NCI-H128 (cell line): ENCODE results near the gene RIMS4.
"Not testable (repeated sequence)": the region's sequence is repeated elsewhere in the genome, so short reads cannot be mapped to it uniquely, and the experiment has no call there.

Experiments used
- DNase-seq: peaks from one replicate; lab custom pipeline; 2025; ENCODE audit not compliant: unreplicated experiment; lab: John Stamatoyannopoulos, UW

The RIMS4 gene

DNA sequence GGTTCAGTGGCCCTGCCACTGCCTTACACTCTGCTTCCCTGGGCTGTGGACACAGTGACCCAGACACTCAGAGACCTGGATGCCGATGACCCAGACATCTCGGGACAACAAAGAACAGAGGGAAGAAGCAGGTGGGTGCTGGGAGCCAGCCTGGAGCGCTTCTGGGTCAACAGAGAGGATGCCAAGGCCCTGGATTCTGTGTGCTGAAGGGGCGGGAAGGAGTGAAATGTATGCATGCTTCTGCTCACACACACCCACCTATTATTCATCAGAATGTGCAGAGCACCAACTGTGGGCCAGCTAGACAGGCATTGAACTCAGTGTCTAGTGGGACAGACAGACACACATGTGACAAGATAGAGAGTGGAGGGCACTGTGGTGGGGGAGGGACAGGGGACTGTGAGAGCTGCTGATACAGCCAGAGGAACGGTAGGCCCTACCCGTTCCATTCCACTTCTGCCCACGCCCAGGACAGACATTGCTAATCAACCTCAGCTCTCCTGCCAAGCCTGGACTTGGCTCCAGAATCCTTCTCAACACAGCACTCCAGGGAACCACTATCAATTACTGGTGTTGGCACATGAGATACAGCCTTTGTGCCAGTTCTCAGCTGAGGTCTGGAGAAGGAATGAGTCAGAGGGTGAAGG lies 44.5 kb downstream of the RIMS4 start:
- no peak for DNase-seq

- no peak for DNase-seq
These were observed 45.3 kb downstream of the RIMS4 start for GRCh38 chr20:44765091-44765490.

GRCh38 chr20:44763798-44764197 lies 46.5 kb downstream of the RIMS4 start:
- DNase-seq = not testable (repeated sequence)

- DNase-seq = no peak
These were observed 47.7 kb downstream of the RIMS4 start for GRCh38 chr20:44762466-44763140.

- DNase-seq = no peak
These were observed 48.9 kb downstream of the RIMS4 start for GRCh38 chr20:44761423-44761822.

DNA sequence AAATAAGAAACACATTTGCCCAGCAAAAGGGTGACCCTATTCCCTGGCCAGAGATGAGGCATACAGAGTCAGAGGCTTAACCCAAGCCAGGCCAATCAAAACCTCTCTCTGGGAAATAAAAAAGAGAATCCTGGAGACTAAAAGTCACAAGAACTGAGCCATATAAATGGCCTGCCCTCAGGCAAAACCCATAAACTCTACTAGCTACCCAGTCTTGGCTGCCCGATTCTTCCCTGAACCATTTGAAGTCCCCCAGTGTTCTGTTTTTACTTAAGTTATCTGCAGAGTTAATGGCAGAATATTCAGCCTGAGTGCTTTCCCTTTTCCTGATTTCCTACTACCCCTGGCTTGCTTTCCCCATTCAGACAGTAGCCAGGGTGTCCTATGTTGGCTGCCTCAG lies 50.8 kb downstream of the RIMS4 start:
- no peak for DNase-seq

- no peak for DNase-seq
These were observed 51.9 kb downstream of the RIMS4 start for GRCh38 chr20:44758247-44759101.

- DNase-seq = no peak
These were observed 53.4 kb downstream of the RIMS4 start for GRCh38 chr20:44756956-44757355.

DNA sequence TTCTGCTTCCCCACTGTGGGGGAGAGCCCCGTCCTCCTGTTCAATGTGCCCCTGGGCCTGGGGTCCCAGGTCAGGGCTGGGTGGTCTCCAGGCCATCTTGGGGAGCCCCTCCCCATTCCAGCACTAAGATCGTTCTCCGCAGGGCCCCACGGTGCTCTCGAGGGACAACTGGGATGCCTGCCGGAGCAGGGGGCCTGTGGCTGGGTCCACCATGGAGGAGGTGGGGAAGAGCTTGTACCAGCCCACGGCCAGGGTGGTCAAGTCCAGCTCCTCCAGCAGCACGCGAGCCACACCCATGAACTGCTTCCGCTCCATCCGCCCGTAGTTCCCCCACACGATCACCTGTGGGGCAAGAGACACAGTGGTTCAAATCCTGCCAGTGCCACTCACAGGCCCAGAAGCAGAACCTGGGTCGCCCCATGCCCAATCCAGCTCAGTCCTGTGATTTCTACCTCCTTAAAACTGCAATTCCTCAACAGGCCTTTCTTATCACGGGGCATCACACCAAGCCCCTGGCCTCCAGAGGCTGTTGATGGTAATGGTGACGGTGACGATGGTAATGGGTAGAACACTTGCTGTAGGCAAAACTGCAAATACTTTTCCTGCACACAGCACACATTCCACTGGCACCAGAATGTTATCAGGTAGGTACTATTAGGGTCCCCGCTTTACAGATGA lies 54.2 kb downstream of the RIMS4 start:
- DNase-seq = no peak

- DNase-seq = no peak
These were observed 55.8 kb downstream of the RIMS4 start for GRCh38 chr20:44754554-44754953.

DNA sequence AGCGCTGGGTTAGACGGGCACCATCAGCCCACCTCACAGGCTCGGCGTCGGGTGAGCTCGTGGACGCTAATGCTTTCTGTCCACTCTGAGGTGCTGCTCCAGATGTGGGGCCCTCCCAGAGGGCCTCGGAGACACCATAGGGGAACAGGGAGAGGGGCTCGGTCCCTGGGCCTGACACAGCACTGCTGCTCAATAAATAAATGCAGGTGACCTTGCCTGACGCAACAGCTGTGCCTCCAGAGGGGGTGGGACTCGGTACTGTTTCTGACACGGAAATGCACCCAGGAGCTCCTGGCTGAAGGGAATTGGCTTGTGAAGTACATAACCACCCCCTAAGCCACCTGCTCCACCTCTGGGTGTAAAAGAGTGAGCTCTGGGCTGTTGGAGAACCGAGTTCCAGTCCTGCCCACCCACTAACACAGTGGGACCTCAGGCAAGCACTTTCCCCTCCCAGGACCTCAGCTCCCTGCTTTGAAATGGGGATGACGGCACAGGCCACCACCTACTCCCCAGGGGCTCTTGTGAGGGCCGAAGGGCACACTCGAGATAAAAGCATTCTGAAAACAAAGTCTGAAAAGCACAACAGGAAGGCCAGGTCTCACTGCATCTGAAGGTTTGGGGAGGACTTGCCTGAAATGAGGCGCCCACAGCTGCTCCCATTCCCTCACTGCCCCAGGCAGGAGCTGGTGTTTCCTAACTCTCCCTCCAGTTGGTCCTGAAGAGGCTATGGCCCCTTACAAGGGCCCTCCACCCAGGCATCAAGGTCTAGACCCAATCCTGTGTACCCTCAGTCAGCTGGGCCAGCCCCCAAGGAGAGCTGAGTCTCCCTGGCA lies 58.0 kb downstream of the RIMS4 start:
- no peak for DNase-seq

- no peak for DNase-seq
These were observed 60.1 kb downstream of the RIMS4 start for GRCh38 chr20:44750081-44750805.

- no peak for DNase-seq
These were observed 62.4 kb downstream of the RIMS4 start for GRCh38 chr20:44748005-44748370.

GRCh38 chr20:44747166-44748004 lies 63.0 kb downstream of the RIMS4 start:
- DNase-seq = peak; percentile 80

DNA sequence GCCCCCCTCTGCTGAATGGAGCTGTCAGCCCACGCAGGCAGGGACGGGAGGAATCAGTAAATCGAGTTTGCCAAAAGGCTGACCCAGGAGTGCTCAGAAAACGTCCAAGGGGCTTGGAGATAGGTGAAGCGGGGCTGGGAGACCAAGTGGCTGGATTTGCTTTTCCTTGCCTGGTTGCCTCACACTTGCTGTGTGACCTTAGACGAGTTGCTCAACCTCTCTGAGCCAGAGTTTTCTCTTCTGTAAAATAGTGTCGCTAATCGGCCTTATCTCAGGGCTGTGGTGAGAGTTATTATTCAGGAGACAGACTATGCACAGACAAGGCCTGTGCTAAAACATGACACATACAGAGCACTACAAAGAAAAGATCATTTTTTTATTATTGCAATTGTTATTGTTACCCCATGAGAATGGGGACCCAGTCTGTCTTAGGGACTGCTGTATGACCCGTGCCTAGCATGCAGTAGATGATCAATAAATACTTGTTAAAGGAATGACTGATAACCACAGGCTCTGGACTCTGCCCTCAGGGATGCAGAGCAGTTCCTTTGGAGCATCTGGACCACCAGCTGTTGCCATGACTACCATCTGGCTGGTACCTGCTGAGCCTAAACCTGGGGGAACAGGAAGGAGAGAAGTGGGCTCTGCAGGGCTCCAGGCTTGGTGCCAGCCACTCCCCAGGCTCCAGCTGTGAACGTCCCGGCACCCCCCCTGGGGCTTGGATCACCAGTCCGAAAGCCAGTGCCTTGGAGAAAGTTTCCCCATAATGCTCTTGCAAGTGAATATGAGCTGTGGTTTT lies 63.8 kb downstream of the RIMS4 start:
- DNase-seq = no peak

- no peak for DNase-seq
These were observed 64.6 kb downstream of the RIMS4 start, which contains the start of gene KCNK15 for GRCh38 chr20:44745598-44746366. Gene KCNK15 (plus strand): TSS chr20:44745865. CDS start chr20:44745911, 46 bp downstream.

DNA sequence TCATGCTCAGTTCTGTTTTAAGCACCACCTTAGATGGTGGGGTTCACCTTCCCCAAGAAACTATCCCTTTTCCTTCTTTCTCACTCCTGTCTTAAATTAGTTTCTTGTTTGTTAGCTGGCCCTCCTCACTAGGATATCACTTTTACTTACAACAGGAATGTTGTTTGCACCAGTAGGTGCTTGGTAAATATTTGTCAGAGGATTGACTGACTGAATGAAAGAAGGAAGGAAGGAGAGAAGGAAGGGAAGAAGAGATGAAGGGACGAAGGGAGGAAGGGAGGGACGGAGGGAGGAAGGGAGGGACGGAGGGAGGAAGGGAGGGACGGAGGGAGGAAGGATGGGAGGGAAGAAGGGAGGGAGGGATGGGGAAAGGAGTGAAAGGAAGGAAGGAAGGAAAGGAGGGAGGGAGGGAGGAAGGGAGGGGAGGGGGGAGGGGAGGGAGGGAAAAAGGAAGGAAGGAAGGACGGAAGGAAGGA lies 65.2 kb downstream of the RIMS4 start:
- no peak for DNase-seq
